ENCODE data around the gene XAF1.

The XAF1 gene

GRCh38 chr17:6815775-6816174 lies 59.9 kb downstream of the XAF1 start:
- TF ChIP-seq CTCF (IDR thresholded peaks at IDR 0.05) = no peak

- no peak for TF ChIP-seq CTCF (IDR thresholded peaks at IDR 0.05)
These were observed 63.1 kb downstream of the XAF1 start for GRCh38 chr17:6818938-6819337.

GRCh38 chr17:6823011-6823442 lies 67.2 kb downstream of the XAF1 start:
- no peak for TF ChIP-seq CTCF (IDR thresholded peaks at IDR 0.05)

Measured in LNCAP (cell line).